Muscle layer of colon (tissue), 2 donors: ENCODE measurements around the gene B4GAT1.

Experiments
- H3K27ac ChIP-seq: one replicate; pipeline ENCODE4 v1.7.0; 2013; ENCODE audit warnings: low read depth, mild to moderate bottlenecking, low read length, moderate library complexity
- H3K27me3 ChIP-seq, 2 donors: one replicate each; pipeline ENCODE4 v1.7.0; 2013; ENCODE audit warnings: low read length in 2 of 2, mild to moderate bottlenecking in 2 of 2; ENCODE audit not compliant: insufficient read depth in 2 of 2, control insufficient read depth in 1 of 2
- H3K36me3 ChIP-seq: one replicate; pipeline ENCODE4 v1.7.0; 2013; ENCODE audit warnings: mild to moderate bottlenecking, low read length; ENCODE audit not compliant: insufficient read depth
- H3K4me1 ChIP-seq: one replicate; pipeline ENCODE4 v1.7.0; 2013; ENCODE audit warnings: mild to moderate bottlenecking, low read length; ENCODE audit not compliant: insufficient read depth
- H3K4me3 ChIP-seq, 2 donors: one replicate each; pipeline ENCODE4 v1.7.0; 2013; ENCODE audit warnings: low read length in 2 of 2, low read depth in 1 of 2, mild to moderate bottlenecking in 1 of 2, moderate library complexity in 1 of 2
- H3K9ac ChIP-seq: one replicate; pipeline ENCODE4 v1.7.0; 2013; ENCODE audit warnings: low read length
- H3K9me3 ChIP-seq: one replicate; pipeline ENCODE4 v1.7.0; 2013; ENCODE audit warnings: mild to moderate bottlenecking, low read length
- donor health status: abdominal sarcoma.
- donor health status: Adenocarcinoma of cecum.

Gene B4GAT1

GRCh38 chr11:66333220-66333877 is 14.1 kb downstream of the B4GAT1 start:
- H3K27ac ChIP-seq: no peak overlapping the region
- no peak overlapping the region for H3K9ac ChIP-seq
- peaks cover 15% of the 10 kb centered on the region for H3K4me1 ChIP-seq
- H3K9me3 ChIP-seq: no peaks in the 10 kb centered on the region
- H3K27me3 ChIP-seq: peaks cover 0 to 8% of the 10 kb centered on the region in 2 donors
- H3K4me3 ChIP-seq: no peak overlapping the region
- H3K36me3 ChIP-seq: peaks cover 6% of the 10 kb centered on the region

- Histone ChIP-seq H3K27me3 (peaks cover 0 to 8% of the 10 kb centered on the region in 2 donors), H3K4me1 (peaks cover 23% of the 10 kb centered on the region), H3K4me3 (no peak overlapping the region), H3K36me3 (peaks cover 6% of the 10 kb centered on the region), H3K27ac (no peak overlapping the region), H3K9me3 (no peaks in the 10 kb centered on the region), H3K9ac (no peak overlapping the region)
These were observed 14.8 kb downstream of the B4GAT1 start for GRCh38 chr11:66332371-66333219.

- H3K4me1 ChIP-seq: peaks cover 27% of the 10 kb centered on the region
- peaks cover 0 to 8% of the 10 kb centered on the region in 2 donors for H3K27me3 ChIP-seq
These were observed 15.7 kb downstream of the B4GAT1 start for GRCh38 chr11:66331542-66332370.

GRCh38 chr11:66330931-66331330 is 16.5 kb downstream of the B4GAT1 start:
- Histone ChIP-seq H3K36me3 (no peaks in the 10 kb centered on the region), H3K27ac (no peak overlapping the region), H3K9me3 (no peaks in the 10 kb centered on the region), H3K9ac (no peak overlapping the region), H3K4me1 (peaks cover 24% of the 10 kb centered on the region), H3K4me3 (no peak overlapping the region), H3K27me3 (peaks cover 0 to 8% of the 10 kb centered on the region in 2 donors)

More at GRCh38 chr11:66331542-66332370, 15.7 kb downstream of the B4GAT1 start:
- H3K4me3 ChIP-seq: no peak overlapping the region
- no peak overlapping the region for H3K9ac ChIP-seq
- no peaks in the 10 kb centered on the region for H3K9me3 ChIP-seq
- H3K36me3 ChIP-seq: no peaks in the 10 kb centered on the region
- no peak overlapping the region for H3K27ac ChIP-seq

GRCh38 chr11:66329165-66329673 is 18.2 kb downstream of the B4GAT1 start:
- Histone ChIP-seq H3K27ac (no peak overlapping the region), H3K4me3 (no peak overlapping the region), H3K9me3 (no peaks in the 10 kb centered on the region), H3K27me3 (peaks cover 0 to 8% of the 10 kb centered on the region in 2 donors), H3K9ac (no peak overlapping the region), H3K4me1 (peaks cover 24% of the 10 kb centered on the region), H3K36me3 (no peaks in the 10 kb centered on the region)

- peaks cover 24% of the 10 kb centered on the region for H3K4me1 ChIP-seq
- H3K27me3 ChIP-seq: peaks cover 0 to 5% of the 10 kb centered on the region in 2 donors
- H3K9me3 ChIP-seq: no peaks in the 10 kb centered on the region
- H3K27ac ChIP-seq: no peak overlapping the region
- no peak overlapping the region for H3K9ac ChIP-seq
- no peaks in the 10 kb centered on the region for H3K36me3 ChIP-seq
- H3K4me3 ChIP-seq: peak overlapping the region in 1 of 2 donors; percentile 10
These were observed 18.9 kb downstream of the B4GAT1 start for GRCh38 chr11:66328302-66329144.

- H3K27ac ChIP-seq: no peak overlapping the region
- no peaks in the 10 kb centered on the region for H3K27me3 ChIP-seq
- no peaks in the 10 kb centered on the region for H3K36me3 ChIP-seq
- peaks cover 24% of the 10 kb centered on the region for H3K4me1 ChIP-seq
- no peak overlapping the region for H3K4me3 ChIP-seq
- H3K9ac ChIP-seq: no peak overlapping the region
- no peaks in the 10 kb centered on the region for H3K9me3 ChIP-seq
These were observed 19.5 kb downstream of the B4GAT1 start for GRCh38 chr11:66328031-66328301.

- H3K4me3 ChIP-seq: no peak overlapping the region
- peak overlapping the region; percentile 19 for H3K27ac ChIP-seq
- no peaks in the 10 kb centered on the region for H3K36me3 ChIP-seq
- no peaks in the 10 kb centered on the region for H3K9me3 ChIP-seq
- H3K27me3 ChIP-seq: no peaks in the 10 kb centered on the region
- H3K9ac ChIP-seq: no peak overlapping the region
- peaks cover 24% of the 10 kb centered on the region for H3K4me1 ChIP-seq
These were observed 20.0 kb downstream of the B4GAT1 start for GRCh38 chr11:66327171-66328030.

- H3K4me3 ChIP-seq: no peak overlapping the region
- peaks cover 29% of the 10 kb centered on the region for H3K4me1 ChIP-seq
- H3K36me3 ChIP-seq: no peaks in the 10 kb centered on the region
- H3K27me3 ChIP-seq: no peaks in the 10 kb centered on the region
- no peak overlapping the region for H3K9ac ChIP-seq
- no peaks in the 10 kb centered on the region for H3K9me3 ChIP-seq
- H3K27ac ChIP-seq: peak overlapping the region; percentile 19
These were observed 20.9 kb downstream of the B4GAT1 start for GRCh38 chr11:66326261-66327111.
